Spleen (tissue), 7 donors: ENCODE results near the gene DNAH10.

Experiments used
- POLR2A ChIP-seq, 3 donors: fragments of 450-650 bp; IDR thresholded peaks; one replicate each; pipeline ENCODE4 v1.5.1; 2017; ENCODE audit warnings: antibody characterized with exemption in 3 of 3, mild to moderate bottlenecking in 1 of 3
- POLR2AphosphoS5 ChIP-seq, 3 donors: sonication (generic); formaldehyde crosslinking; IDR thresholded peaks; one replicate each; pipeline ENCODE4 v1.5.1; 2017; ENCODE audit warnings: antibody characterized with exemption in 3 of 3
- TF ChIP-seq, protein P1 (sequence below), 11 experiments: fragments of 200-600 bp in 7 of 11; fragments of 450-650 bp in 4 of 11; sonication (generic) in 4 of 11; IDR thresholded peaks in 8 of 11; conservative IDR thresholded peaks in 3 of 11; 1 replicate in 7 of 11; 2 replicates in 4 of 11; pipeline versions ENCODE4 v1.4.0 to v1.8.0; 2016 to 2021; ENCODE audit warnings: antibody characterized with exemption in 11 of 11, inconsistent platforms in 4 of 11, mild to moderate bottlenecking in 1 of 11
- donor health status: DM: no; HTN: no; CAD: no; lungs with moderate emphysema.
- donor health status: DM: no; HTN: no; CAD: no.
- donor health status: DM: no; HTN: no; CAD: no.

DNA sequence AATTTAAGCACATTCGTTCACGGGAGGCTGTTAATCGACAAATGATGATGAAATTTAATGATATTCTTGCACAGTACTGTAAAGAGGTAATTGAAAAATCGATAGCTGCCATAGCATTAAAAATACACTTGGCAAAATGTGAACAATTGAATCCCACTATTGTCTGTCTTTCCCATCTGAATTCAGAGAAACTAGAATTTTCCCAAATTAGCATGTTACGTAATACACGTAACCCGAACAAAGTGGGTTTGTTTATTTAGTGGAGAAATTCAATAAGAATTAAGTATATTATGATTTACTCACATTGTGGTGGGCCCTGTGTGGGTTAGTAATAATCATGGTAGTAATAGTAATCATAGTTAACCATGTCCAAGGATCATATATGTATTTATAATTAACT lies 31.9 kb downstream of the DNAH10 start:
- TF ChIP-seq POLR2A (IDR thresholded peaks at IDR 0.05) (no peak), POLR2AphosphoS5 (IDR thresholded peaks at IDR 0.05) (no peak)
- TF ChIP-seq, protein P1, sequence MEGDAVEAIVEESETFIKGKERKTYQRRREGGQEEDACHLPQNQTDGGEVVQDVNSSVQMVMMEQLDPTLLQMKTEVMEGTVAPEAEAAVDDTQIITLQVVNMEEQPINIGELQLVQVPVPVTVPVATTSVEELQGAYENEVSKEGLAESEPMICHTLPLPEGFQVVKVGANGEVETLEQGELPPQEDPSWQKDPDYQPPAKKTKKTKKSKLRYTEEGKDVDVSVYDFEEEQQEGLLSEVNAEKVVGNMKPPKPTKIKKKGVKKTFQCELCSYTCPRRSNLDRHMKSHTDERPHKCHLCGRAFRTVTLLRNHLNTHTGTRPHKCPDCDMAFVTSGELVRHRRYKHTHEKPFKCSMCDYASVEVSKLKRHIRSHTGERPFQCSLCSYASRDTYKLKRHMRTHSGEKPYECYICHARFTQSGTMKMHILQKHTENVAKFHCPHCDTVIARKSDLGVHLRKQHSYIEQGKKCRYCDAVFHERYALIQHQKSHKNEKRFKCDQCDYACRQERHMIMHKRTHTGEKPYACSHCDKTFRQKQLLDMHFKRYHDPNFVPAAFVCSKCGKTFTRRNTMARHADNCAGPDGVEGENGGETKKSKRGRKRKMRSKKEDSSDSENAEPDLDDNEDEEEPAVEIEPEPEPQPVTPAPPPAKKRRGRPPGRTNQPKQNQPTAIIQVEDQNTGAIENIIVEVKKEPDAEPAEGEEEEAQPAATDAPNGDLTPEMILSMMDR (IDR thresholded peaks at IDR 0.05 in 8 of 11, conservative IDR thresholded peaks at IDR 0.05 in 3 of 11) = no peak
